Activated CD4-positive, alpha-beta memory T cell treated with anti-CD3 and anti-CD28 coated beads, Interleukin-2, amount 10 ng/mL, durations not matched to agents 7 days and 5 days (primary cell): ENCODE measurements around the gene ACBD6. TPM values are rescaled to one million over a fixed set of nuclear protein-coding genes. Genes with fewer than 3 reads are reported as not detected.

Experiments used
- CTCF ChIA-PET: fragments of 350-600 bp; sonication (Branson Sonifier 250); formaldehyde crosslinking; loops from one replicate; lab custom pipeline; 2021; ENCODE audit warnings: antibody characterized with exemption, inconsistent platforms; lab: Charles Lee
- POLR2A ChIA-PET: fragments of 350-600 bp; sonication (Branson Sonifier 250); formaldehyde crosslinking; loops from one replicate; lab custom pipeline; 2021; ENCODE audit warnings: antibody characterized with exemption; lab: Charles Lee
- DNase-seq: peaks from one replicate; pipeline ENCODE4 v3.0.0-alpha.2; 2020
- H3K27ac Mint-ChIP-seq: one replicate; pipeline ENCODE4 v1.8.0; 2021; ENCODE audit warnings: mild to moderate bottlenecking, mixed read lengths
- H3K27me3 Mint-ChIP-seq: one replicate; pipeline ENCODE4 v1.8.0; 2021; ENCODE audit warnings: mixed read lengths
- H3K36me3 Mint-ChIP-seq: one replicate; pipeline ENCODE4 v1.8.0; 2021; ENCODE audit warnings: low read depth, mixed read lengths
- H3K4me1 Mint-ChIP-seq: one replicate; pipeline ENCODE4 v1.8.0; 2021; ENCODE audit warnings: mixed read lengths
- H3K4me3 Mint-ChIP-seq: one replicate; pipeline ENCODE4 v1.8.0; 2021; ENCODE audit warnings: mild to moderate bottlenecking, mixed read lengths
- H3K9me3 Mint-ChIP-seq: one replicate; pipeline ENCODE4 v1.8.0; 2021; ENCODE audit warnings: mixed read lengths
- total RNA-seq, 2 experiments: library from RNA; stranded (reverse); gene quantifications; one replicate each; pipeline ENCODE4 v1.2.3, GENCODE V29; 2021

Gene ACBD6
- total RNA-seq, 2 experiments from 2014 or later = 27.5 to 33.2 TPM

DNA sequence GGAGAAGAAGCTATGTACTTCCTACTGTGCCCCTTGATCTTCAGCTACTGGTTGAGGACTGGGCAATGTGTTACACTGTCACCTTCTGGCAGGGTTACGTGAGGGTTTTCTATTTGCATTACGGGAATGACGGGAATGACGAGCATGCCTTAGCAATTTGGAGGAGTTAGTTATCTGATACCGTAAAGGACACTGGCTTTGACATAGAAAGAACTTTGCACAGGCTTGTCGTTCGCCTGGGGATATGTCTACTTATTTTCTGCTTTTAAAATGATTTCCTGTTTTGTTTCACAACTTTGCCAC is 19.8 kb upstream of the ACBD6 start:
- no peaks in the 10 kb centered on the region for H3K36me3 Mint-ChIP-seq
- H3K4me1 Mint-ChIP-seq = no peaks in the 10 kb centered on the region
- no peak for DNase-seq
- CTCF ChIA-PET = interaction anchor here (1.1 kb wide), 1 partner anchor 341 kb away, joined by 3 read pairs; no protein-coding TSS in a partner anchor
- no peaks in the 10 kb centered on the region for H3K9me3 Mint-ChIP-seq
- H3K27ac Mint-ChIP-seq = no peak overlapping the region
- H3K27me3 Mint-ChIP-seq = peaks cover under 1% of the 10 kb centered on the region
- no peak overlapping the region for H3K4me3 Mint-ChIP-seq
- POLR2A ChIA-PET = no interaction called here

DNA sequence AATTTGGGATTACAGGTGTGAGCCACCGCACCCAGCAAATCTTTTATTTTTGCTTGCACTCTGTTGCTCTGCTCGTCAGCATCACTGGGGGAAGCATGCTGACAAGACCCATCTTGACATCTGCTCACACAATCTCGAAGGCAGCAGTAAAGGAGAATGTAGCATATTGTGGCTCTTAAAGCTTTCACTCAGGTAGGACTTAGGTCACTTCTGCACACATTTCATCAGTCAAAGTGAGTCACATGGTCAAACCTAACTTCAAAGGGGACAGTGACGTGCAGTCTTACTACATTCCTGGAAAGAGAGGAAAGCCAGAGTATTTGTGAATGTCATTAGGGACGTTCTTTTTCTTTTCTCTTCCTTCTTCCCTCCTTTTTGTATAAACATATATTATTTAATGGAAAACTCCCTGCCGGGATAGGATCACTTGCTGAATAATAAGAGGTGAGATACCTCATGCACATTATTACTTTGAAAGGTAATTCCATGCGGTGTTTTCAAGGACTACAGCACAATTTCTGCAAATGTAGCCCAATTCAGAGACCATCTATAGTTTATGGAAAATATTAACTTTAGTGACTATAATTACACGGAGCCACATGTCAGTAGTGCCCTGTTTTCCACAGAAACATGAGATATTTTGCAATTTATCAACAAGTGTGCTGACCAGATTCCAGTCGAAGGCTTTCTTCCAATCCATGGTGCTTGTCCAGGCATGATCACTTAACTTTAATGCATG is 19.3 kb upstream of the ACBD6 start:
- CTCF ChIA-PET = interaction anchor here (1.1 kb wide), 1 partner anchor 342 kb away, joined by 3 read pairs; no protein-coding TSS in a partner anchor
- no peaks in the 10 kb centered on the region for H3K9me3 Mint-ChIP-seq

DNA sequence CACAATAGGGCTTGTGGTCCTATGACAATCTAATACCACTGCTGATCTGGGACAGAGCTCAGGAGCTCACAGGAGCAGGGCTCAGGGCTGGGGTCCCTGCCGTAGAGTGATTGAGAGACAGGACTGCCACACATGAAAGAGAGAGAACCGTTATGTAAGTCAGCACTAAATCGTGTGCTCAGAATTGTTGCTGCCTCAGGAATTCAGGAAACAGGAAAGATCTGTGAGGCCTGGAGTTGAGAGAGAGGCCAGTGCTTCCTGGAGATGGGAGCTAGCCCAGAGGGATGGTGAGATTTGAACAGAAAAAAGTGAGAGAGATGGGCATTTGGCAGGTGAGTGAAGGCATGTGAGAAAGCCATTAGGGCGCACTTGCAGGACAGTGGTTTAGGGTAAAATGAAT is 17.5 kb upstream of the ACBD6 start:
- Mint-ChIP-seq H3K36me3 (no peaks in the 10 kb centered on the region), H3K27ac (no peak overlapping the region), H3K27me3 (no peaks in the 10 kb centered on the region), H3K4me3 (no peak overlapping the region), H3K4me1 (peaks cover 2% of the 10 kb centered on the region), H3K9me3 (no peaks in the 10 kb centered on the region)
- ChIA-PET POLR2A (no interaction called here), CTCF (interaction anchor here (0.7 kb wide), 1 partner anchor 12 kb away, joined by 3 read pairs; no protein-coding TSS in a partner anchor)
- DNase-seq = no peak

More for the DNA sequence above, 19.3 kb upstream of the ACBD6 start:
- Mint-ChIP-seq H3K4me3 (no peak overlapping the region), H3K4me1 (no peaks in the 10 kb centered on the region), H3K27me3 (no peaks in the 10 kb centered on the region), H3K36me3 (no peaks in the 10 kb centered on the region), H3K27ac (no peak overlapping the region)
- POLR2A ChIA-PET = no interaction called here
- no peak for DNase-seq

DNA sequence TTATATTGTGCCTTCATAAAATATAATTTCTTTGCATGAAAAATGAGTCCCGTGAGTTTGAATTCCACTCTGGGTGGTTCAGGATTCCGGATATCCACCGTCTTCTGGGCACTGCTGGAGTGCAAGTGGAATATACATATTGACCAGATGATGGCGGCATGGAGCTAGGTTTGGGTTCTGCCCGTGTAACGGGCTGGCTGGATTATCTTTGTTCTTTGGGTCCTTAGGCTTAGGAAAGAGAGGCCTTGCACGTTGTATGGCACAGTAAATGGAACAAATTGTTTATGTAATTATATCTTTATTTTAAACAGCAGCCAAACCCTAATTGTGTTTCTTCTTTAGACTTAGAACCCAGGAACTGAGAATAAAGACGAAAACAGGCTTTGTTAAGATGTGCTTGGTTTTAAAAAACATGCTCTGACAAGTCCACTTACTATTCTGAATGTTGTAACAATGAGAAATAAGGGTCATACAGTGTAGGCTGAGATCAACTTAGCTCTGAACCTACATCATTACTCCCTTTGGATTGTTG is 13.5 kb upstream of the ACBD6 start:
- POLR2A ChIA-PET = interaction anchor here (2.3 kb wide), 1 partner anchor 14 kb away, joined by 9 read pairs; the partner anchor contains the start of gene ACBD6
- H3K4me1 Mint-ChIP-seq = peaks cover 2% of the 10 kb centered on the region
- peaks cover 7% of the 10 kb centered on the region for H3K27me3 Mint-ChIP-seq
- CTCF ChIA-PET = interaction anchor here (0.6 to 6.3 kb wide), 28 partner anchors 8 to 658 kb away, joined by 3 to 84 read pairs (median 4); partner anchors contain the start of genes ACBD6, MR1 and XPR1
- no peak overlapping the region for H3K4me3 Mint-ChIP-seq
- no peak overlapping the region for H3K27ac Mint-ChIP-seq
- H3K9me3 Mint-ChIP-seq = no peaks in the 10 kb centered on the region
- DNase-seq = peak; percentile 62
- H3K36me3 Mint-ChIP-seq = no peaks in the 10 kb centered on the region

DNA sequence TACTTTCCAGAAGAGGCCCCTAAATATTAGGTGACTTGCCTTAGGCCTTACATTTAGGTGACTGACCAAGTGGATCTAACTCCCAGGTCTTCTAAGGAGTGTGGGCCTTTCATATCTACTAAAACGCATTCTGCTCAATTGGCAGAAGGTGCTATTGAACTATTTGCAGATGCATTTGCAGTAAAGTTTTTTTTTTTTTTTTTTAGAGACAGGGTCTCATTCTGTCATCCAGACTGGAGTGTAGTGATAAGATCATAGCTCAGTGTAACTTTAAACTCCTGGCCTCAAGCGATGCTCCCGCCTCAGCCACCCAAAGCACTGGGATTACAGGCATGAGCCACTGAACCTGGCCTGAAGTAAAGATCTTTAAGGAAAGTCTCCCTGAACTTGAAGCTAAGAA is 13.0 kb upstream of the ACBD6 start:
- CTCF ChIA-PET = interaction anchor here (0.7 to 6.3 kb wide), 25 partner anchors 8 to 659 kb away, joined by 3 to 84 read pairs (median 5); partner anchors contain the start of genes ACBD6, MR1 and XPR1
- POLR2A ChIA-PET = interaction anchor here (2.3 kb wide), 1 partner anchor 13 kb away, joined by 9 read pairs; the partner anchor contains the start of gene ACBD6
- H3K9me3 Mint-ChIP-seq = no peaks in the 10 kb centered on the region
- DNase-seq = no peak
- H3K27ac Mint-ChIP-seq = no peak overlapping the region
- H3K4me1 Mint-ChIP-seq = peaks cover 2% of the 10 kb centered on the region
- H3K27me3 Mint-ChIP-seq = peaks cover 11% of the 10 kb centered on the region
- no peaks in the 10 kb centered on the region for H3K36me3 Mint-ChIP-seq
- H3K4me3 Mint-ChIP-seq = no peak overlapping the region

DNA sequence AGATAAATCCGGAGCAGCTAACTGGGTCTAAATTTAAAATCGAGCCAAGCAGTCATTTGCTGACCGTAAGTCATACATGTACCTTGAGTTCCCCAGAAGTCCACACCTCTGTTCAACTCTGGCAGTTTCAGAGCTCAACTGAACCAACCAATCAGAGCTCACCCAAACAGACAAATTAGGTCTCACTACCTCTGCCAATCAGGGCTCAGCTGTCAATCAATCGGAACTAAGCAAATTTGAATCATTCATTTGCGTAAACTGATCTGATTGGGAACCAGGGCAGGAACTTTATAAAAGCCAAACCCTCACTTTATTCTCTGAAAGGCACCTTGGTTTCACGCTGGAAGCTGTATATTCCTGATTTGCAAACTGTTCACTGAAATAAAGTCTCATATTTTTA is 11.2 kb upstream of the ACBD6 start:
- peaks cover 2% of the 10 kb centered on the region for H3K4me1 Mint-ChIP-seq
- CTCF ChIA-PET = interaction anchor here (1.7 to 6.3 kb wide), 3 partner anchors 9 to 350 kb away, joined by 5 to 84 read pairs (median 5); partner anchors contain the start of gene ACBD6
- H3K27me3 Mint-ChIP-seq = peaks cover 12% of the 10 kb centered on the region
- no peak for DNase-seq
- H3K9me3 Mint-ChIP-seq = no peaks in the 10 kb centered on the region
- POLR2A ChIA-PET = interaction anchor here (1.1 kb wide), 1 partner anchor 11 kb away, joined by 3 read pairs; the partner anchor contains the start of gene ACBD6
- no peaks in the 10 kb centered on the region for H3K36me3 Mint-ChIP-seq
- no peak overlapping the region for H3K4me3 Mint-ChIP-seq
- no peak overlapping the region for H3K27ac Mint-ChIP-seq

DNA sequence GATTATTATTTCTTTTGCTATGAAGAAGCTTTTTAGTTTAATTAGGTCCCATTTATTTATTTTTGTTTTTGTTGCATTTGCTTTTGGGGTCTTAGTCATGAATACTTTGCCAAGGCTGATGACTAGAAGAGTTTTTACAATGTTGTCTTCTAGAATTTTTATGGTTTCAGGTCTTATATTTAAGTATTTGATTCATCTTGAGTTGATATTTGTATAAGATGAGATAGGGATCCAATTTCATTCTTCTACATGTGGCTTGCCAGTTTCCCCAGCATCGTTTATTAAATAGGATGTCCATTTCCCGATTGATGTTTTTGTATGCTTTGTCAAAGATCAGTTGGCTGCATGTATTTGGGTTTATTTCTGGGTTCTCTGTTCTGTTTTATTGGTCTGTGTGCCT is 8.5 kb upstream of the ACBD6 start:
- CTCF ChIA-PET = no interaction called here
- Mint-ChIP-seq H3K9me3 (no peaks in the 10 kb centered on the region), H3K27ac (no peak overlapping the region), H3K4me3 (no peak overlapping the region), H3K27me3 (peaks cover 15% of the 10 kb centered on the region), H3K4me1 (peaks cover 7% of the 10 kb centered on the region), H3K36me3 (no peaks in the 10 kb centered on the region)
- DNase-seq = no peak
- POLR2A ChIA-PET = interaction anchor here (0.5 to 1.6 kb wide), 2 partner anchors 9 to 98 kb away, joined by 3 to 5 read pairs; partner anchors contain the start of gene ACBD6

DNA sequence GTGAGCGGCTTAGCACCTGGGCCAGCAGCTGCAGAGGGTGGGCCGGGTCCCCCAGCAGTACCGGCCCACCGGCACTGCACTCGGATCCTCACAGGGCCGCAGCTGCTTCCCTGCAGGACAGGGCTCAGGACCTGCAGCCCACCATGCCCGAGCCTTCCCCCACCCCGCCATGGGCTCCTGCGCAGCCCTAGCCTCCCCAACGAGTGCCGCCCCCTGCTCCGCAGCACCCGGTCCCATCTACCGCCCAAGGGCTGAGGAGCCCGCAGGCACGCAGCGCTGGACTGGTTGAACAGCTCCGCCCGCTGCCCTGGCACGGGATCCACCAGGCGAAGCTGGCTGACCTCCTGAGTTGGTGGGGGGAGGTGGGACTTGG is 6.3 kb upstream of the ACBD6 start:
- ChIA-PET POLR2A (no interaction called here), CTCF (interaction anchor here (0.5 to 0.7 kb wide), 2 partner anchors 8 to 41 kb away, joined by 3 to 6 read pairs; no protein-coding TSS in a partner anchor)
- H3K27ac Mint-ChIP-seq = no peak overlapping the region
- H3K27me3 Mint-ChIP-seq = peaks cover 16% of the 10 kb centered on the region
- DNase-seq = no peak
- H3K9me3 Mint-ChIP-seq = no peaks in the 10 kb centered on the region
- peaks cover 7% of the 10 kb centered on the region for H3K4me1 Mint-ChIP-seq
- H3K4me3 Mint-ChIP-seq = no peak overlapping the region
- H3K36me3 Mint-ChIP-seq = no peaks in the 10 kb centered on the region

DNA sequence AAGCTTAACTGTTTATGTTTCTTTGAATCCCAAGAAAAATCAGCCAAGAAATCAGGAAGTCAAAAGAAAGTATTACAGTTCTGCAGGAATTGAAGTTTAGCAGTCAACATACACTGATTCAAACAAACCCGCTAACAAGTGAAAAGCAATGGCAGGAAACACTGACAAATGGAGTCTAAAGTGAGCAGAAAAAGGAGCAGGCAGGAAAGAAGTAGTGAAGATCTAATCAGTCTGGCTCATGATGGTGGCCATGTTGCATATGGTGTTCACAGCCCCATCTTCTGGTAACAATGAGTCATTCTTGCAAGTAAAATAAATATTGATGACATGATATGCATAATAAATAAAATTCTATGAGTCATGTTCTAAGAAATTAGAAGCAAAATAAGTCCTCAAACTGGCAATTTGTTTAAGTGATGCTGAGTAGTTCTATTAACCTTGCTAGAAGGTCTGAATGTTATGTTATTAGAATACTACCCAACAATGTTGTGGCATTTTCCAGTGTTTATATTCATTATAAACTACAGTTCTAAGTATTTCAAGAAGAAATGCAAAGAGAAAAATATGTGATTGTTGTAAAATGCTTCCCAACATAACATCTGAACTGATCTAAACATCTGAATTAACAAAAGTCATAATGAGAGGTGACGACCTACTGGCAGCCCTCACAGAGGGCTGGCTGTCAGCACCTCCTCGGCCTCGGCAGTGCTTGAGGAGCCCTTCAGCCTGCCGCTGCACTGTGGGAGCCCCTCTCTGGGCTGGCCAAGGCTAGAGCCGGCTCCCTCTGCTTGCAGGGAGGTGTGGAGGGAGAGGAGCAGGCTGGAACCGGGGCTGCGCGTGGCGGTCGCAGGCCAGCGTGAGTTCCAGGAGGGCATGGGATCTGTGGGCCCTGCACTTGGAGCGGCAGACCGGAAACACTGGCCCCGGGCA is 5.7 kb upstream of the ACBD6 start:
- Mint-ChIP-seq H3K4me1 (peaks cover 13% of the 10 kb centered on the region), H3K9me3 (no peaks in the 10 kb centered on the region), H3K36me3 (no peaks in the 10 kb centered on the region), H3K27me3 (peaks cover 16% of the 10 kb centered on the region), H3K4me3 (no peak overlapping the region), H3K27ac (no peak overlapping the region)
- ChIA-PET POLR2A (no interaction called here), CTCF (interaction anchor here (0.5 to 1.1 kb wide), 3 partner anchors 7 to 41 kb away, joined by 3 to 6 read pairs (median 6); no protein-coding TSS in a partner anchor)
- no peak for DNase-seq

DNA sequence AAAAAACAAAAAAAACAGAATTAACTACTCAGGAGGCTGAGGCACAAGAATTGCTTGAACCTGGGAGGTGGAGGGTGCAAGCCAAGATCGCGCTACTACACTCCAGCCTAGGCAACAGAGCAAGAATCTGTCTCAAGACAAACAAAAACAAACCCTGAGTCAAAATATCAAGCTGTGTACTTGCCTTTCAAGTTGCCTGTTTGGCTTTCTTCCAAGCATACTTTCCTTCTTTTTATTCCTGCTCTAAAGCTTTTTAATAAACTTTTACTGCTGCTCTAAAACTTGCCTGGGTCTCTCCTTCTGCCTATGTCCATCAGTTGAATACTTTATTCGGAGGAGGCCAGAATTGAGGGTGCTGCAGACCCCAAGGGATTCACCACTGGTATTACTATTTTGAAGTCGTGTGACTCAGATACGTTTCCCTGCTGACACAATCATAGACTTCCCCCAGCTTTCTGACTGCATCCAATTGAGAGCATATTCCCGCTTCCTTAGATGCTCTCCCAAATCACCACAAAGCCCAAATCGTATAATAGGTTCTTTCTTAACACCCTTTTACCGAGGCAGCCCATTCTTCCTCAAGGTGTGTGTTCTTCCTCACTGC is 3.5 kb upstream of the ACBD6 start:
- Mint-ChIP-seq H3K9me3 (no peaks in the 10 kb centered on the region), H3K27ac (no peak overlapping the region), H3K36me3 (peaks cover 6% of the 10 kb centered on the region), H3K27me3 (peaks cover 9% of the 10 kb centered on the region), H3K4me3 (no peak overlapping the region), H3K4me1 (peaks cover 29% of the 10 kb centered on the region)
- DNase-seq = no peak
- CTCF ChIA-PET = interaction anchor here (1.6 to 1.9 kb wide), 2 partner anchors 9 to 356 kb away, joined by 5 to 6 read pairs; no protein-coding TSS in a partner anchor
- POLR2A ChIA-PET = no interaction called here

DNA sequence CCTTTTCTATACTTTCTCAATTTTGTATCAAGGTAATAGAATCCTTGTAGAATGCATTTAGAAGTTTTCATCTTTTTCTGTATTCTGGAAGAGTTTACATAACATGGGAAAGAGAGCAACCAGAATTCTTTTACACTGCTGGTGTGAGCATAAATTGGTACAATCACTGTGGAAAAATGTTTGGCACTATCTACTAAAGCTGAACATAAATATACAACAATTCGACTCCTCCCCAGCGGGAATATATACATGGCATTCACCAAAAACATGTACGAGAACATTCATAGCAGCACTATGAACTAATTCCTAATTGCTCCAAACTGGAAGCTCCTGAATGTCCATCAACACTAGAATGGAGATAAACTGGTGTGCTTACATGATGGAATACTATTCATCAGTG is 1.8 kb upstream of the ACBD6 start:
- Mint-ChIP-seq H3K27ac (no peak overlapping the region), H3K4me3 (peak overlapping the region; percentile 5), H3K36me3 (peaks cover 13% of the 10 kb centered on the region), H3K4me1 (peaks cover 37% of the 10 kb centered on the region), H3K27me3 (peaks cover 4% of the 10 kb centered on the region), H3K9me3 (no peaks in the 10 kb centered on the region)
- no peak for DNase-seq
- ChIA-PET POLR2A (interaction anchor here (1.1 to 2.8 kb wide), 2 partner anchors 11 to 601 kb away, joined by 3 to 15 read pairs; no protein-coding TSS in a partner anchor), CTCF (interaction anchor here (1.3 to 1.8 kb wide), 2 partner anchors 9 to 22 kb away, joined by 3 to 5 read pairs; no protein-coding TSS in a partner anchor)
